ENCODE data around the gene CHCHD3.

DNA sequence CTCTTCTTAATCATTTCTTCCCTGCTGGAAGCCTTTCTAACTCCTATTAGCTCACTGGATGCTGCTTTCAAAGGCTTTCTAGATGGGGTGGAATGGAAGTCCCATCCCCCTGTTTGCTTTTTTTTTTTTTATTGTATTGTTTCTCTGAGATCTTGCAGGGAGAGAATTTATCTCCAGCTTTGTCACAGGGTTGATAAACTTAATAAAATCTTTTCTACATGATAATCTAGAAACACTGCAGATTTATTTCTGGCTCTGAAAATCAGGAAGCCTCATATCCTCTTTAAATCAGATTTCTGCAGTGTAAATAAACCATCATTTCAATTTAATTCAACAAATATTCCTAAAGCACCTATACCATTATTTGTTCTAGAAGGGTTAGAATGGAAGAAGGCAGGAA lies 37.2 kb upstream of the CHCHD3 start:
- TF ChIP-seq EZH2 (IDR thresholded peaks at IDR 0.05; ENCODE audit: low read depth), result no peak
- TF ChIP-seq, protein P1, sequence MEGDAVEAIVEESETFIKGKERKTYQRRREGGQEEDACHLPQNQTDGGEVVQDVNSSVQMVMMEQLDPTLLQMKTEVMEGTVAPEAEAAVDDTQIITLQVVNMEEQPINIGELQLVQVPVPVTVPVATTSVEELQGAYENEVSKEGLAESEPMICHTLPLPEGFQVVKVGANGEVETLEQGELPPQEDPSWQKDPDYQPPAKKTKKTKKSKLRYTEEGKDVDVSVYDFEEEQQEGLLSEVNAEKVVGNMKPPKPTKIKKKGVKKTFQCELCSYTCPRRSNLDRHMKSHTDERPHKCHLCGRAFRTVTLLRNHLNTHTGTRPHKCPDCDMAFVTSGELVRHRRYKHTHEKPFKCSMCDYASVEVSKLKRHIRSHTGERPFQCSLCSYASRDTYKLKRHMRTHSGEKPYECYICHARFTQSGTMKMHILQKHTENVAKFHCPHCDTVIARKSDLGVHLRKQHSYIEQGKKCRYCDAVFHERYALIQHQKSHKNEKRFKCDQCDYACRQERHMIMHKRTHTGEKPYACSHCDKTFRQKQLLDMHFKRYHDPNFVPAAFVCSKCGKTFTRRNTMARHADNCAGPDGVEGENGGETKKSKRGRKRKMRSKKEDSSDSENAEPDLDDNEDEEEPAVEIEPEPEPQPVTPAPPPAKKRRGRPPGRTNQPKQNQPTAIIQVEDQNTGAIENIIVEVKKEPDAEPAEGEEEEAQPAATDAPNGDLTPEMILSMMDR (conservative IDR thresholded peaks at IDR 0.05), result no peak

All from PC-9 (cell line).